A172 (cell line): ENCODE measurements around the gene TOP1. TPM values are rescaled to one million over a fixed set of nuclear protein-coding genes. Genes with fewer than 3 reads are reported as not detected.

Experiments used
- DNase-seq: peaks from one replicate; pipeline ENCODE4 v3.0.0-alpha.2; 2015; ENCODE audit warnings: low spot score
- total RNA-seq: library from RNA; depleted of rRNA; stranded (reverse); fragments of >200 nt; shearing (Covaris generic); gene quantifications from 2 replicates; pipeline ENCODE4 v1.2.3, GENCODE V29; 2014

The TOP1 gene
- total RNA-seq, 1 experiment from 2014 or later = 17.9 TPM

GRCh38 chr20:41145317-41145716 is 116.7 kb downstream of the TOP1 start:
- no peak for DNase-seq

GRCh38 chr20:41145821-41146620 is 117.4 kb downstream of the TOP1 start:
- DNase-seq = no peak

- no peak for DNase-seq
Measured at GRCh38 chr20:41147767-41148191, 119.2 kb downstream of the TOP1 start.

- DNase-seq = no peak
Measured at GRCh38 chr20:41148942-41149341, 120.3 kb downstream of the TOP1 start.

GRCh38 chr20:41150664-41151063 is 122.0 kb downstream of the TOP1 start:
- DNase-seq = no peak

- DNase-seq = no peak
Measured at GRCh38 chr20:41151134-41151869, 122.7 kb downstream of the TOP1 start.

- no peak for DNase-seq
Measured at GRCh38 chr20:41152108-41152757, 123.6 kb downstream of the TOP1 start.

GRCh38 chr20:41154436-41155176 is 126.0 kb downstream of the TOP1 start:
- no peak for DNase-seq

GRCh38 chr20:41155261-41155660 is 126.6 kb downstream of the TOP1 start:
- no peak for DNase-seq

GRCh38 chr20:41158082-41158625 is 129.5 kb downstream of the TOP1 start:
- DNase-seq = no peak

GRCh38 chr20:41159547-41159946 is 130.9 kb downstream of the TOP1 start:
- no peak for DNase-seq

GRCh38 chr20:41160686-41161085 is 132.1 kb downstream of the TOP1 start:
- no peak for DNase-seq

- no peak for DNase-seq
Measured at GRCh38 chr20:41161886-41162285, 133.3 kb downstream of the TOP1 start.

- no peak for DNase-seq
Measured at GRCh38 chr20:41162396-41162795, 133.8 kb downstream of the TOP1 start.

- no peak for DNase-seq
Measured at GRCh38 chr20:41163821-41164220, 135.2 kb downstream of the TOP1 start.

- no peak for DNase-seq
Measured at GRCh38 chr20:41165001-41165882, 136.6 kb downstream of the TOP1 start.

GRCh38 chr20:41166201-41167117 is 137.8 kb downstream of the TOP1 start:
- DNase-seq = no peak

- DNase-seq = no peak
Measured at GRCh38 chr20:41167118-41167470, 138.5 kb downstream of the TOP1 start.

GRCh38 chr20:41167481-41168253 is 139.0 kb downstream of the TOP1 start:
- no peak for DNase-seq
